HCT116 (cell line): Measurements from ENCODE around the gene PARVA. TPM values are rescaled to one million over a fixed set of nuclear protein-coding genes. Genes with fewer than 3 reads are reported as not detected.

Experiments used
- ATAC-seq: fragments of 200-7000 bp; cut with Tn5 transposase; 2 replicates; pipeline ENCODE4 v1.9.1; 2020; ENCODE audit warnings: mild to moderate bottlenecking, moderate library complexity
- BruUV-seq: library from RNA; stranded (reverse); fragments of 400-500 nt; replicated peaks from 2 replicates; lab custom pipeline; 2021; lab: Mats Ljungman, UMichigan
- CTCF ChIA-PET: fragments of 300-600 bp; sonication (Branson Sonifier 250); formaldehyde crosslinking; loops from one replicate; lab custom pipeline; 2021; ENCODE audit warnings: antibody characterized with exemption; lab: Charles Lee
- POLR2A ChIA-PET: fragments of 300-600, 350-600 bp; sonication (Branson Sonifier 250); formaldehyde crosslinking; loops from one replicate; lab custom pipeline; 2021; ENCODE audit warnings: antibody characterized with exemption; lab: Charles Lee
- RAD21 ChIA-PET, 2 experiments: fragments of 300-600 bp; sonication (Branson Sonifier 250); formaldehyde crosslinking; loops; one replicate each; lab custom pipeline; 2023; ENCODE audit warnings: low total read pairs in 2 of 2; ENCODE audit not compliant: uncharacterized antibody in 2 of 2, unreplicated experiment in 2 of 2, low non-redundant PET in 1 of 2; lab: Charles Lee
- DNase-seq: peaks from one replicate; pipeline ENCODE4 v3.0.0-alpha.2; 2010; ENCODE audit warnings: low read depth, low spot score
- H2AFZ ChIP-seq: fragments of 200-600 bp; shearing (Covaris generic), sonication (generic); 2 replicates; pipeline ENCODE4 v1.6.1; 2017; ENCODE audit warnings: low read depth, mixed run types, mixed read lengths, antibody characterized with exemption, low read length; ENCODE audit not compliant: poor library complexity, severe bottlenecking
- H3K27ac ChIP-seq: 2 replicates; pipeline ENCODE4 v1.5.1; 2012; ENCODE audit warnings: low read depth, low read length
- H3K27me3 ChIP-seq: fragments of 200-600 bp; sonication (generic); 2 replicates; pipeline ENCODE4 v1.6.1; 2016; ENCODE audit warnings: mixed run types, low read length, mixed read lengths; ENCODE audit not compliant: insufficient read depth
- H3K36me3 ChIP-seq, 2 experiments: fragments of 200-500 bp in 1 of 2; fragments of 200-600 bp in 1 of 2; sonication (Bioruptor generic) in 1 of 2; sonication (generic) in 1 of 2; 2 replicates each; pipeline versions ENCODE4 v1.5.1 to v1.6.1; 2014 to 2016; ENCODE audit warnings: low read length in 2 of 2, inconsistent platforms in 1 of 2, mixed read lengths in 1 of 2, mixed run types in 1 of 2; ENCODE audit not compliant: insufficient read depth in 2 of 2, control insufficient read depth in 1 of 2
- H3K4me1 ChIP-seq, 2 experiments: fragments of 200-600 bp in 1 of 2; sonication (generic) in 1 of 2; 2 replicates each; pipeline versions ENCODE4 v1.5.1 to v1.6.1; 2012 to 2017; ENCODE audit warnings: low read length in 2 of 2, inconsistent platforms in 1 of 2, mild to moderate bottlenecking in 1 of 2, mixed read lengths in 1 of 2, mixed run types in 1 of 2, moderate library complexity in 1 of 2; ENCODE audit not compliant: insufficient read depth in 2 of 2, control insufficient read depth in 1 of 2
- H3K4me2 ChIP-seq: fragments of 200-600 bp; sonication (generic); 2 replicates; pipeline ENCODE4 v1.6.1; 2017; ENCODE audit warnings: mixed run types, low read length, mixed read lengths
- H3K4me3 ChIP-seq, 2 experiments: fragments of 200-600 bp in 1 of 2; sonication (generic) in 1 of 2; replicated peaks in 1 of 2; 2 replicates each; pipeline ENCODE4 v1.5.1; 2011 to 2016; ENCODE audit warnings: low read length in 2 of 2, control low read depth in 1 of 2, low read depth in 1 of 2, mild to moderate bottlenecking in 1 of 2, mixed read lengths in 1 of 2, mixed run types in 1 of 2
- H3K79me2 ChIP-seq: fragments of 200-600 bp; sonication (generic); 2 replicates; pipeline ENCODE4 v1.6.1; 2017; ENCODE audit warnings: mild to moderate bottlenecking, mixed run types, low read length, moderate library complexity, mixed read lengths; ENCODE audit not compliant: insufficient read depth
- H3K9ac ChIP-seq: fragments of 200-600 bp; sonication (generic); 2 replicates; pipeline ENCODE4 v1.6.1; 2016; ENCODE audit warnings: low read length, mixed read lengths
- H3K9me2 ChIP-seq: fragments of 200-600 bp; sonication (generic), shearing (Covaris generic); 2 replicates; pipeline ENCODE4 v1.6.1; 2017; ENCODE audit warnings: mixed run types, mild to moderate bottlenecking, moderate library complexity; ENCODE audit not compliant: insufficient read depth
- H3K9me3 ChIP-seq, 2 experiments: fragments of 200-500 bp in 1 of 2; fragments of 200-600 bp in 1 of 2; sonication (Bioruptor generic) in 1 of 2; sonication (generic) in 1 of 2; 2 replicates each; pipeline ENCODE4 v1.6.1; 2014 to 2017; ENCODE audit warnings: low read length in 2 of 2, mixed read lengths in 2 of 2, inconsistent platforms in 1 of 2, low read depth in 1 of 2, mild to moderate bottlenecking in 1 of 2, mixed run types in 1 of 2, moderate library complexity in 1 of 2; ENCODE audit not compliant: control insufficient read depth in 1 of 2, insufficient read depth in 1 of 2
- H4K20me1 ChIP-seq: fragments of 200-600 bp; sonication (generic), shearing (Covaris generic); 2 replicates; pipeline ENCODE4 v1.6.1; 2017; ENCODE audit warnings: mixed run types, mild to moderate bottlenecking, moderate library complexity; ENCODE audit not compliant: insufficient read depth
- ATF3 ChIP-seq: IDR thresholded peaks from 2 replicates; pipeline ENCODE4 v1.6.1; 2012
- CEBPB ChIP-seq: IDR thresholded peaks from 2 replicates; pipeline ENCODE4 v1.6.1; 2012; ENCODE audit warnings: low read depth
- EZH2 ChIP-seq: fragments of 200-600 bp; sonication (generic); IDR thresholded peaks from 2 replicates; pipeline ENCODE4 v1.6.1; 2017; ENCODE audit warnings: antibody characterized with exemption, mixed run types
- EZH2phosphoT487 ChIP-seq: fragments of 200-600 bp; IDR thresholded peaks from 2 replicates; pipeline ENCODE4 v1.6.1; 2018; ENCODE audit warnings: antibody characterized with exemption, borderline replicate concordance
- FOSL1 ChIP-seq: IDR thresholded peaks from 2 replicates; pipeline ENCODE4 v1.6.1; 2012; ENCODE audit warnings: low read depth
- MAX ChIP-seq: IDR thresholded peaks from 2 replicates; pipeline ENCODE4 v1.6.1; 2012
- POLR2A ChIP-seq: IDR thresholded peaks from 2 replicates; pipeline ENCODE4 v1.7.0; 2011; ENCODE audit warnings: borderline replicate concordance; ENCODE audit not compliant: insufficient read depth, insufficient read length; ENCODE audit errors: extremely low read depth
- RAD21 ChIP-seq: IDR thresholded peaks from 2 replicates; pipeline ENCODE4 v1.6.1; 2012; ENCODE audit warnings: low read depth, mild to moderate bottlenecking
- REST ChIP-seq: IDR thresholded peaks from 2 replicates; pipeline ENCODE4 v1.6.1; 2012; ENCODE audit warnings: low read depth
- SIN3A ChIP-seq: IDR thresholded peaks from 2 replicates; pipeline ENCODE4 v1.6.1; 2012; ENCODE audit warnings: low read depth
- SP1 ChIP-seq: IDR thresholded peaks from 2 replicates; pipeline ENCODE4 v1.6.1; 2012; ENCODE audit warnings: low read depth
- TCF7L2 ChIP-seq: IDR thresholded peaks from 2 replicates; pipeline ENCODE4 v1.7.0; 2011; ENCODE audit warnings: borderline replicate concordance, inconsistent platforms; ENCODE audit not compliant: insufficient read depth, insufficient read length; ENCODE audit errors: extremely low read depth
- YY1 ChIP-seq: IDR thresholded peaks from 2 replicates; pipeline ENCODE4 v1.6.1; 2011; ENCODE audit warnings: low read length, low read depth, moderate library complexity, mild to moderate bottlenecking; ENCODE audit not compliant: insufficient replicate concordance; ENCODE audit errors: extremely low read depth
- ZBTB33 ChIP-seq: IDR thresholded peaks from 2 replicates; pipeline ENCODE4 v1.6.1; 2011; ENCODE audit warnings: mild to moderate bottlenecking, low read length, moderate library complexity; ENCODE audit not compliant: insufficient replicate concordance; ENCODE audit errors: extremely low read depth
- ZNF274 ChIP-seq: fragments of 200-500 bp; sonication (Bioruptor generic); IDR thresholded peaks from 2 replicates; pipeline ENCODE4 v1.6.1; 2014; ENCODE audit warnings: mild to moderate bottlenecking, low read depth, low read length, inconsistent platforms
- intact Hi-C: fragments of 100-400 bp; cut with micrococcal nuclease; formaldehyde crosslinking; loops from 2 replicates; pipeline ENCODE4 v1.10.0; 2022
- total RNA-seq: library from RNA; stranded (reverse); gene quantifications from one replicate; pipeline ENCODE4 v1.2.1, GENCODE V29; 2021; ENCODE audit not compliant: unreplicated experiment

The PARVA gene
- total RNA-seq, 1 experiment from 2014 or later: 18.4 TPM

GRCh38 chr11:12573707-12574485, 196.5 kb downstream of the PARVA start:
- TF ChIP-seq YY1: no peak
- no peak for TF ChIP-seq RAD21
- TF ChIP-seq EZH2phosphoT487: no peak
- no peak for TF ChIP-seq ATF3
- TF ChIP-seq REST: no peak
- TF ChIP-seq MAX: no peak
- TF ChIP-seq EZH2: no peak
- TF ChIP-seq ZBTB33: no peak
- no peak for TF ChIP-seq ZNF274
- TF ChIP-seq SP1: no peak
- TF ChIP-seq FOSL1: no peak
- TF ChIP-seq TCF7L2: no peak
- no peak for TF ChIP-seq POLR2A
- no peak for TF ChIP-seq CEBPB
- no peak for TF ChIP-seq SIN3A
- TF ChIP-seq, all 23 proteins: peak for 0
- no peak overlapping the region for H3K4me3 ChIP-seq
- no peak for DNase-seq
- no peak overlapping the region for H3K9ac ChIP-seq
- no peak overlapping the region for H2AFZ ChIP-seq
- no peak overlapping the region for H3K4me2 ChIP-seq
- no peak overlapping the region for H3K27ac ChIP-seq
- H3K9me2 ChIP-seq: no peaks in the 10 kb centered on the region; the same call in 1 of the 2 replicates
- no peaks in the 10 kb centered on the region for H3K36me3 ChIP-seq
- H3K4me1 ChIP-seq: no peaks in the 10 kb centered on the region; a peak in 1 of 4 replicates
- no peaks in the 10 kb centered on the region for H3K27me3 ChIP-seq
- ChIA-PET RAD21 (no interaction called here), POLR2A (no interaction called here), CTCF (no interaction called here)
- intact Hi-C loops: no loop called here
- no peak for ATAC-seq
- no TSS peak for BruUV-seq
- no peaks in the 10 kb centered on the region for H3K79me2 ChIP-seq
- H3K9me3 ChIP-seq: no peaks in the 10 kb centered on the region
- no peaks in the 10 kb centered on the region for H4K20me1 ChIP-seq
